ENCODE results near the gene TMED6. TPM values are rescaled to one million over a fixed set of nuclear protein-coding genes. Genes with fewer than 3 reads are reported as not detected.

The TMED6 gene
- total RNA-seq, 1 experiment from 2014 or later: 0.59 TPM

DNA sequence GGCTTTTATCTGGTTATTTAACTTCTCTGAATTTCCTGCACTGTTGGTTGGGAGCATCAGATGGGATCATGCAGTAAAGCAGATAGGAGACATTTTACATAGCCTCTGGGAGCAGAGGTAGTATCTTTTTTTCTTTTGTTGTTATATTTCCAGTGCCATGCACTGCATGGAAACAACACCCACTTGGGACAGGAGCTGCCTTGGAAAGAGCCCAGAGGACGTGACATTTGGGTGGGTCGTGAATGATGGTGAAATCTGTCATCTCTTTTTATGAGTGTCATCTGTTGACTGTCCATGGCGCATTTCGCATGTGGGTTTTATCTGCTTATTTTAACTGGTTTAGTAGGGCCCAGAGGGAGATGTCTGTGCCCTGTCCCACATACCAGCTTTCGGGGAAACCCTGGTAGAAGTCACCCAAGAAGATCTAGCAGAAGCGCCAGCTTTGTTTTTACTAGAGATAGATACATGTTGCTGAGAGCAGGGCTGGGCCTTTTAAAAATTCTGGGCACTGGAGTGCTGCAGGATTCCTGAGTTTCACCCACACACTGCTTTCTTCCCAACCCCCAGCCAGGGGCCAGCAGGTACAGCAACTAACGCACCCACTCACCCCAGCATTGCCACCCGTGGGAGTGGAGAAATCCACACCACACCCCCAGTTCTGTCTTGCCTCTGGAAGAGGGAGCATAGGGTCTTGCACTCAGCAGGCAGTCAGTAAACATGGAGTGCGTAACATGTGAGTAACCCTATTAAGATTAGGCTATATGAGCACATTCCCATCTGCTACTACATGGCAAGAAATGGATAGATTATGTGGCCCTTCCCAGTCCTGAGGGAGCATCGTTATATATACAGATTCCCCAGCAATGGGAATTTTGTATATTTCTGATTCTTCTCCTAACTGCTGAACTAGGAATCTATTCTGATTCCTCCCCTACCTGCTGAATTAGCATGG lies 42.6 kb upstream of the TMED6 start:
- Histone ChIP-seq H3K4me2 (no peak overlapping the region), H3K9me3 (ENCODE audit: insufficient read depth, low read depth) (no peaks in the 10 kb centered on the region), H3K9me2 (ENCODE audit: insufficient read depth) (no peaks in the 10 kb centered on the region), H4K20me1 (ENCODE audit: insufficient read depth) (no peaks in the 10 kb centered on the region), H3K4me3 (no peak overlapping the region), H3K79me2 (ENCODE audit: low read depth) (peaks cover 7% of the 10 kb centered on the region), H2AFZ (no peak overlapping the region), H3K36me3 (ENCODE audit: low read depth) (no peaks in the 10 kb centered on the region), H3K27me3 (ENCODE audit: insufficient read depth, low read depth) (no peaks in the 10 kb centered on the region), H3K4me1 (replicated peaks; ENCODE audit: insufficient read depth) (peaks cover 30% of the 10 kb centered on the region), H3K27ac (no peak overlapping the region), H3F3A (ENCODE audit: insufficient read depth, low read depth) (peaks cover 41% of the 10 kb centered on the region)
- BruUV-seq (replicated peaks): no TSS peak
- intact Hi-C loops (cut with micrococcal nuclease; ENCODE audit: unreplicated experiment): loop anchor here (10.0 kb wide), 1 partner anchor 251 kb away; no protein-coding TSS in a partner anchor
- POLR2A ChIA-PET (ENCODE audit: unreplicated experiment): no interaction called here
- CTCF ChIA-PET: no interaction called here
- no peak for DNase-seq
- TF ChIP-seq CTCF (conservative IDR thresholded peaks at IDR 0.05): no peak
- TF ChIP-seq EZH2 (IDR thresholded peaks at IDR 0.05; ENCODE audit: low read depth): no peak

GRCh38 chr16:69386596-69386995 lies 35.0 kb upstream of the TMED6 start:
- peak overlapping the region; percentile 98; the same call in 1 of the 2 replicates for H2AFZ ChIP-seq
- POLR2A ChIA-PET (ENCODE audit: unreplicated experiment): no interaction called here

DNA sequence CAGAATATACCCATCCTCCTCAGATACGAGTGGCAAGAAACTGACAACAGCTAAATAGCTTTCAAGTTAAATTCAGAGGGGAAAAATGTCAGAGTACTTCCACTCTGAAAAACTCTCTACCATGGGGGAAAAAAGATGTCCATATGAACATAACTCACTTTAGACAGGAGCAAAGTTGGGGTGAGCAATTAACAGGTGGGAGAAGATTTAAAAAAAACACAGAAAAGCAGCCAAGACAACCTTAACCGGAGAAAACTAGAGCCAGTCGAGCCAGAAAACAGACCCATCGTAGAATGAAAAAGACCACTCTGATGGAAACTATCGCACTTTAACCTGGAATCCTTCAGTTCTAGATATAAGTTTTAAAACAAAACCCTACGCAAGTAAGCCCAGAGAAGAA lies 33.4 kb upstream of the TMED6 start:
- peak overlapping the region; percentile 99 for H3K4me2 ChIP-seq
- no peaks in the 10 kb centered on the region for H3K9me2 ChIP-seq (ENCODE audit: insufficient read depth)
- H3K36me3 ChIP-seq (ENCODE audit: low read depth): peaks cover 29% of the 10 kb centered on the region
- POLR2A ChIA-PET (ENCODE audit: unreplicated experiment): no interaction called here
- H3K27me3 ChIP-seq (ENCODE audit: insufficient read depth, low read depth): no peaks in the 10 kb centered on the region
- DNase-seq: no peak
- intact Hi-C loops (cut with micrococcal nuclease; ENCODE audit: unreplicated experiment): no loop called here
- H3K27ac ChIP-seq: peak overlapping the region; percentile 27
- CTCF ChIA-PET: interaction anchor here (0.7 kb wide), 1 partner anchor 17 kb away, joined by 5 read pairs; no protein-coding TSS in a partner anchor
- H3K4me3 ChIP-seq: peak overlapping the region; percentile 79
- BruUV-seq (replicated peaks): no TSS peak
- H4K20me1 ChIP-seq (ENCODE audit: insufficient read depth): no peaks in the 10 kb centered on the region; the same call in 1 of the 2 replicates
- H3K4me1 ChIP-seq (replicated peaks; ENCODE audit: insufficient read depth): peaks cover 14% of the 10 kb centered on the region
- TF ChIP-seq EZH2 (IDR thresholded peaks at IDR 0.05; ENCODE audit: low read depth): no peak
- no peak for TF ChIP-seq CTCF (conservative IDR thresholded peaks at IDR 0.05)
- H2AFZ ChIP-seq: peak overlapping the region; percentile 98
- no peaks in the 10 kb centered on the region for H3K9me3 ChIP-seq (ENCODE audit: insufficient read depth, low read depth)
- H3F3A ChIP-seq (ENCODE audit: insufficient read depth, low read depth): peaks cover 8% of the 10 kb centered on the region
- H3K79me2 ChIP-seq (ENCODE audit: low read depth): peaks cover 48% of the 10 kb centered on the region

More at GRCh38 chr16:69386596-69386995, 35.0 kb upstream of the TMED6 start:
- Histone ChIP-seq H3K9me3 (ENCODE audit: insufficient read depth, low read depth) (no peaks in the 10 kb centered on the region), H3K27me3 (ENCODE audit: insufficient read depth, low read depth) (no peaks in the 10 kb centered on the region), H3K9me2 (ENCODE audit: insufficient read depth) (no peaks in the 10 kb centered on the region), H3K27ac (no peak overlapping the region), H3F3A (ENCODE audit: insufficient read depth, low read depth) (peaks cover 8% of the 10 kb centered on the region), H3K79me2 (ENCODE audit: low read depth) (peaks cover 45% of the 10 kb centered on the region), H4K20me1 (ENCODE audit: insufficient read depth) (no peaks in the 10 kb centered on the region; the same call in 1 of the 2 replicates), H3K36me3 (ENCODE audit: low read depth) (peaks cover 24% of the 10 kb centered on the region), H3K4me1 (replicated peaks; ENCODE audit: insufficient read depth) (peaks cover 14% of the 10 kb centered on the region), H3K4me3 (peak overlapping the region; percentile 79), H3K4me2 (peak overlapping the region; percentile 99)
- CTCF ChIA-PET: no interaction called here
- intact Hi-C loops (cut with micrococcal nuclease; ENCODE audit: unreplicated experiment): no loop called here
- no peak for DNase-seq
- no TSS peak for BruUV-seq (replicated peaks)
- TF ChIP-seq CTCF (conservative IDR thresholded peaks at IDR 0.05) (no peak), EZH2 (IDR thresholded peaks at IDR 0.05; ENCODE audit: low read depth) (no peak)

Measured in PC-9 (cell line).